Stimulated activated CD4-positive, alpha-beta T cell treated with anti-CD3 and anti-CD28 coated beads, Interleukin-1b, Interleukin-23, amount 100 ng/mL, for 24 hours (primary cell): ENCODE data around the gene CALML3.

Source experiments
- DNase-seq, 4 experiments: peaks; one replicate each; pipeline ENCODE4 v3.0.0-alpha.2; 2020; ENCODE audit warnings: low read depth in 4 of 4, low spot score in 1 of 4

The CALML3 gene

DNA sequence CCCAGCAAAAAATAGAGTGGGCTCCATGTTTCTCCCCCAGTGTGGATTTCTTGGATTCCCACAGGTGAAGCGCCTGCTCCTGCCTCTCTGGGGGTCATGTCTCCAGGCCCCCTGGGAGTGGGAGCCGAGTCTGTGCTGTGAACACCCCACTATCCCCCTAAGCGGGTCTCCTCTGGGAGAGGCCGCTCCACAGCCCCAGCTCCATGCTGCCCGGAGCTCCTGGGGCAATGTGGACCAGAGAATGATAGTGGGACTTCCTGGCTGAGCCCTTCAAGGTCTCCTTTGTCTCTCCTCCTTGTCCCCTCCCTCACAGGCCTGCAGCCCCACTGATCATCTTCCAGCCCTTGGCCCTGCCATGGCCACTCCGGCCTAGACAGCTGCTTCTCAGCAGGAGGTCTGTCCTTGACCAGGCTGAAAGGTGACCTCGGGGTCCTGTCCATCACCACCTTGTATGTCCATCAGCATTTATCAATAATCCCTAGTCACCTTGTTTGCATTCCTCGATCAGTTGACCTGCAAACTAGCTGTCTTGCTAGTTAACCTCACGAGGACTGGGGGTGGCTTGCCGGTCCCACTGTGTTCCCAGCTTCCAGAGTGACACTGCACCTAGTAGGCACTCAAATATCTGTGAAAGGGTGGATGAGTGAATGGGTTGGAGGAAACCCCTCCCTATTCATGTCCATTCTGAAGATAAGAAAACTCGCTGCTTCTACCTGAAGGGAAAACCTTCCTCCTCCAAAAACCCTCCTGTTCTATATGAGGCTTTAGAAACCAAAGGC is 776 bp upstream of the CALML3 start:
- no peak for DNase-seq

DNA sequence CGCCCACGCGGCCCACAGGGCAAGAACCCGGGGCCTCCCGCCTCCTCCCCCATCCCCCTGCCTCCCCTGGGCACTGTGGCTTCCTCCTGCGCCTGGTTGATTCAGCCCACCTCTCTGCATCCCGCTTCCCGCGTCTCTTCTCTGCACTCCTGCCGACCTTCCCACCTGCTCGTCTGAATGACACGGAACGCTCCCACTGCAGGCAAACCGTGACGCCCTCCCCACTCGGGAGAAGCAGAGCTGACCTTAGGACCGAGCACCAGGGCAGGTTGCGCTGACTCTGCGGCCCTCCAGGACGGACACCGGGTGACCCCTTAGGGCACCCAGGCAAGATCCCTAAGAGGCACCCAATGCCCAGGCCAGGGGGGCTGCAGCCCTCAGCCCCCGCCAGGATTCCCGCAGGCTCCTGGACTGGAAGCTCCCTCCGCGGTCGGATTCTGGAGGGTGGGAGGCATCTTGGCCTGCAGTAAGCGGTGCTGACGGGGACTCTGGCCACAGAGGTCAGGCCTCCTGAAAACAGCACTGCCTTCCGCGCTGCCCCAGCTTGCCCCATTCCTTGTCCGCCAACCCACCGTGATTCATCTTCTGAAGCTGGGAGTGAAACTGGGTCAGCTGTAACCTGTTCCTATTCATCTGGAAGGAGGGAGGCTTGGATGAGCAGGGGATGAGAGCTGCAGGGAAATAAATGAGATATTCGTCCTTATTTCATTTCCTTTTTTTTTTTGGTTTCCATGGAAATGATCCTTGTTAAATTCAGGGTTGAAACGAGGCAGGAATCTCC is 990 bp downstream of the CALML3 start:
- DNase-seq, result no peak

DNA sequence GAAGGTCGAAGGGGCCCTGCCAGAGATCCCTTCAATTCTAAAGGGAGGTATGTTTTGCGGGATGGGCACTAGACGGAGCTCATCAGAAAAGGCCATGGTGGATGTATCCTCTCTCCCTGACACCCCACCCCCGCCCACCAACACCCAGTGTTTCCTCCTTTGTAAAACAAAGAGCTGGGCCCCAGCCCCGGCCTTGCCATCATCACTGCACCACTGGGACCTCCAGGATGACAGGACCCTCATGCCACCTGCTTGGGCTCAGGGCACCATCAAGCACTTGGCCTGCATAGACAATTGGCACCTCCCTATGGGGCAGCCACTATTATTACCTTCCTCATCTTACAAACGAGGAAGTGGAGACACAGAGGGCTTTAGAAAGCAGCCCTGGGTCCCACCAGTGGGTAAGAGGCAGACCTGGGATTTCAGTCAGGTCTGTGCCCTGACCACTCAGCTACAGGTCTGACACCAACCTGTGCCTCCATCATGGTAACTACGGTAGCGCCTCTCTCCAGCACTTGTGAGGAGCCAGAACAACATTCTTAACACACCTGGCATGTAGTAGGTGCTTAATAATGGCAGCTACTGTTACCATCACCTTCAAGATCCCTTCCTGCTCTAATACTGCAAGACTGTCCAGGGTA is 2.0 kb downstream of the CALML3 start:
- no peak for DNase-seq

DNA sequence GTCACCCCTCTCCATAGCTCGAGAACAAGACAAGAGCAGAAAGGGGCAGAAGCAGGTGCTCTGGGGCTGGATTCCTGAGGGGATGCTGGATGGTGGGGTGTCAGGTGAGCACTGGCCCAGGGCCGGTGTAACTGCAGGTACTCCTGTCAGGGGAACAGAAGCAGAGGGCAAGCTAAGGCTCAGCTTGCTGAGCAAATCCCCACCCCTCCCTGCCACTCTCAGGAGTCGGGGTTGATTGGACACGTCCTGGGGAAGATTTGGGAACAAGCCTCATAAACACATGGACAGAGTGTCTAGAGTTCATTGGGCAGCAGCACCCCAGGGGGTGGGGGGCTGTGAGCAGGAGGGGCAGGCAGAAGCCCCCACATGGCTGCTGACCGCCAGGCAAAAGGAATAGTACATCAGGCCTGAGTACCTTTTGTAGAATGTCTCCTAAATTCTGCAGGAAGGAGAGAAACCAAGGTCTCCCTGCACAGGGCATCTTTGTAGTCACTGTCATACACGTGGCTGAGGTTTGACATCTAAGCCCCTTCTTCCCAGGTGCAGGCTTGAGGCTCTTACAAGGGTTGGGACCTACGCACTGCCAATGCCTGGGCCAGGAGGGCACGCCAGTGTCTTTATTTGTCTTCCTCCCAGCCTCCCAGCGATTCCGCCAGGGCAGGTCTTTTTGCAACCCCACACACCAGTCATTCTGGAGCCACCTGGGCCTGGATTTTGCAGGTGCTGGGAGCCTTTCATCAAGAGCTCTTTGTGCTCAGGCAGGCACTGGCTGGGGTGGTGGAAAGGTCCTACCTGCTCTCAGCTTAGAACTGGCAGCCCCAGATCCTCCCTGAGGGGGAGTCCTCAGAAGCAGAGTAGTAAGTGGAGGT is 2.8 kb downstream of the CALML3 start:
- DNase-seq, result no peak

DNA sequence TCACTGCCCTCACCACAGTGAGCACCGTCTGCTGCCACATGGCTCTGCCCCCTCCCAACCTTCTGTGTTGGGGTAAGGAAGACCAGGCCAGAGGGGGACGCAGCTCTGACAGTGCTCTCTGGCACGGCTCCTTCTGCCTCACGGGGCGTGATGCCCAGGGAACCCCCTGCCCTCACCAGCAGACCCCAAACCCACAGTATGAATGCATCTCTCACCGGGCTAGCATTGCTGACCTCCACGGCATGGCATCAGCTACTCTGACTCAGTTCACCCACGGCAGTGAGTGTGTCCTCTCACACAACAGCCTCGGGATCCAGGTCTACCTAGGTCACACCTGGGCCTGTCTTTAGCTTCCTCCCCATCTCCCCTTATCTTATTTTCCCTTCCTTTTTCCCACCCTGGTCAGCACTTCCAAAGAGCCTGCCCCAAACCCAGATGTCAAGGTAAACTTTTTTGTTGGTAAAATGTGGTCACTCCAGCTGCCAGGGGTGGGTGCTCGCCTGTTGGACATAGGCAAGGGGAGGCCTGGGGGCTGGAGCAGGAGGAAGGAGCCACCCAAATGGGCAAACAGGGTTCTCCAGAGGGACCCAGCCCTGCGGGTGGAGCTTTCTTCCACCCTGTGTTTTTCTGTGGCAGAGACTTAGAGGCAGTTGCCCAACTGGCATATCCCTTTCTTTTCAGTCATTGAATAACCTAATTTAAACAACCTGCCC is 4.4 kb downstream of the CALML3 start:
- no peak for DNase-seq

DNA sequence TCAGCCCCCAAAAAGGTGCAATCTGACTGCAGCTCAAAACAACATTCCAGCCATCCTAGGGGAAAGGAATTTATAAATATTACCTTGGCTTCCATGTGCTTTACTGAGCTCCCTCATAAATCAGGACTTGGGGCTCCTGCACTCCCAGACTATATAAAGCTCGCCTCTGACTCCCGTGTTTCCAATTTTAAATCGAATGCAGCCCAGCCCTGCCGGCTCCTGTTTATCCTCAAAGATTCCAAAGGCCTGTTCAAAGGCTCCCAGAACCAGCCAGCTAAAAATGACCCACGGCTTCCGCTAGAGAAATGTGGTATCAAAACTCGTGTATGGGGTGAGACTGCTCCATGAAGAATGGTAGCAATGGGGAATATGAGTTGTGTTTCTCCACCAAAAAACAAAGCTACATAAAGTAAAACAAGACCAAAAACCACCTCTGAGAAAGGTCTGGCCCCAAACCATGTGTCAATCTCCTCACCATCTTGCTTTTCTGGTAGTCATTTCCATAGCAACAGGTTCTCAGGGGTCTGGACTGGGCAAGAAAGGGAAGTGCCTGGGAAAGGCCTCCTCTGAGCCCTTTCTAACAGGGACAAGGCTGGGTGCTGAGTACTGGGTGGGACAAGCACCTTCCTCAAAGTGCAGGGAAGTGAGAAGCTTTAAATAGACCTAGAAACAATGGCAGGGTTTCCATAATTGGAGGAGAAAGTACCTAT is 5.1 kb downstream of the CALML3 start:
- DNase-seq, result no peak

DNA sequence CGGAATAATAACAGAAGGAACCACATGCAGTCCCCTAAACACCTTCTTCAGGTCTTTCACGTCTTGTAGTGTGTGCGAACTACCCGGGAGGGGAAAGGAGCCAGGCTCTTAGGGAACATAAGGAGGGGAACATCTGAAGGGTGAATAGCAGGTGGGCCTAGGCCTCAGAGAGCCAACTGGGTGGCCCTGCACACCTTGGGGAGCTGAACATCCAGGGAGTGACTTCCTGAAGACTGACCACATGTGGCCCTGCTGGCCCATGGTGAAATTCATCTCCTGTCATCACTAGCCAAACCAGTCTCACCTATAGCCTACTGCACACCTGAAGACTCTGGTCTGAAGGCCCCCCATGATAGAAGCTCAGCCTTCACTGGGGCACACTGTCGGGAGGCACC is 5.6 kb downstream of the CALML3 start:
- DNase-seq, result no peak

DNA sequence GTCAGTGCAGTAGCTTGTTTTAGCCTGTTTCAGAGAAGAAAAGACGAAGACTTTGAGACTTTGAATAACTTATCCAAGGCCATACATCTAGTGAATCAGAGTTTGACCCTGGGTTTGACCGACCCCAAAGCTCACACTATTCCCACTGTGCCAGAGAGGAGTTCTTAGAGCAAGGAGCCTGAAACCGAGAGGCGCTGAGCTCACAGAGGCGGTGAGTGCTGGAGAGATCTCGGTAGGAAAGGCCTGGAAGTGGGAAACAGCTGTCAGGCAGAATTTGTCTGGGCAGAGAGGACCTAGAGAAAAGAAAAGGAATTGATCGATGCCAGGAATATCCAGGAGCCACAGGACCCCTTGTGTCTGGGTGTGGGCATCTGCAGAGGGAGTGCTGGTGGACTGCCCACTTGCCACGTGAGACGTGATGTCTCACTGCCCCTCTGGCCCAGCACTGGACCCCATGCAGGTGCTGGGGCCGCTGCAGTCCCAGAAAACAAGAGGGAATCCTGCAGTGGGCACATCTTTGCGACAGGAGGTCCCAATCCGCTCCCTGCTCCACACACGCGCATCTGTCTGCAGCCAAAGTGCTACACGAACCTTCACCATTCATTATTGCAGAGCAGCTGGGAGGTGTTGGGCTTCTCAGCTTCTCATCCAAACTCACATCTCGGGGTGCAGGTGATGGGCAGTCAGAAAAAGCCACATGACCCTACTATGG is 6.2 kb downstream of the CALML3 start:
- no peak for DNase-seq

DNA sequence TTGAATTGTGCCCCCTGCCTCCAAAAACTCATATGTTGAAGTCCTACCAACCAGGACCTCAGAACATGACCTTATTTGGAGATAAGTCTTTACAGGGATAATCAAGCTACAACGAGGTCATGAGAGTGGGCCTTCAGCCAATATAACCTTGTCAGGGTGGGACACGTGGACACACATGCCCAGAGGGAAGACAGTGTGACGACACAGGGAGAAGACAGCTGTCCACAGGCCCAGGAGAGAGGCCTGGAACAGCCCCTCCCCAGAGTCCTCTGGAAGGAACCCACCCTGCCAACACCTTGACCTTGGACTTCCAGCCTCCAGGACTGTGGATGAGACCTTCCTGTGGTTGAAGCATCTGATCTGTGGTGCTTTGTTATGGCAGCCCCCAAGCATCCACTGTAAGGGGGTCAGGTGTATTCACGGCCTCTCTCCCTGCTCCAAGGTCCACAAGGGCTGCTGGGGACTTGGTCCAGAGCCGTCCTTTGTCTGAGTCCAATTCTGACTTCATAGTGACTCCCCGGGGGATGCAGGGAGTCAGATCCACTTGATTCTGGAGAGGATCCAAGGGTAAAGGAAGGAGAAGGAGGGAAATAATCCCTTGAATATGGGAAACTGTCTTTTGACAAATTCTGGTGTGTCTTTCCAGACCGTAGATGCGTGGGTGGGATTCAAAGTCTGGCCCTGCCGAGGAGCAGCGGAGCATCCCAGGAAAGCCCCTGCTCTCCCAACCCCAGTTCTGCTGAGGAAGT is 7.0 kb downstream of the CALML3 start:
- no peak for DNase-seq

DNA sequence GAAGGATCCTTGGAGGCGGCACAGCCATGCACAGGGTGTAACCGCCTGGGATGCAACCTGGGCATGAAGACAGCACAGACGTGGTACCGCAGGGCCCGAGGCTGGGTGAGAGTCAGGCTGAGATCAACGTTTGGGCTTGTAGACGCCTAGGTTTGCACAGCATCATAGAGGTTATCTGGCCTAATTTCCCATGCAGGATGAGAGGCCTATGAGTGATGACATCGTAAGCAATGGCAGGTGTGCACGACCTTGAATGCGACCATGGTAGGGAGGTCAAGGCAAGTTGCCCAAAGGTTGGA is 7.5 kb downstream of the CALML3 start:
- no peak for DNase-seq

DNA sequence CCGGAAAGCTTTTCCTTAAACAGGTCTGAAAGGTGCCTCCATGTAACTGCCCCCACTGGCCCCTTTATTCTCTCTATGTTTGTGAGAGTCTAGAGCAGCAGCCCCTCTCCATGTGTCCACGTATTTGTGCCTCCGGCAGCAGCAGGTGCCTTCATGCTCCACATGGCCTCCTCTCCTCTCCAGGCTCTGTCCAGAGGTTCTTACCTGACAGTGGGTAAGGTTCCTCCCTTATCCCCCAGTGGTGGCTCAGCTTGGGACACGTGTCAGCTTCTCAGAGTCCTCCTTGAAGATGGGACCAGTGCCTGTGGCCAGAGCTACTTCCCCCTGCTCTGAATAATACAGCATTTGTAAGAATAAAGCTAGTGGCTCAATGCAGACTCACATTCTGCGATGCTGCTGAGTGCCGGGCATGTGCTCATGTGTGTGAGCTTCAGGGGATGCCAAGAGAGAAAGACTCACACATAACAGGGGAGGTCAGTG is 7.9 kb downstream of the CALML3 start:
- DNase-seq, result no peak

DNA sequence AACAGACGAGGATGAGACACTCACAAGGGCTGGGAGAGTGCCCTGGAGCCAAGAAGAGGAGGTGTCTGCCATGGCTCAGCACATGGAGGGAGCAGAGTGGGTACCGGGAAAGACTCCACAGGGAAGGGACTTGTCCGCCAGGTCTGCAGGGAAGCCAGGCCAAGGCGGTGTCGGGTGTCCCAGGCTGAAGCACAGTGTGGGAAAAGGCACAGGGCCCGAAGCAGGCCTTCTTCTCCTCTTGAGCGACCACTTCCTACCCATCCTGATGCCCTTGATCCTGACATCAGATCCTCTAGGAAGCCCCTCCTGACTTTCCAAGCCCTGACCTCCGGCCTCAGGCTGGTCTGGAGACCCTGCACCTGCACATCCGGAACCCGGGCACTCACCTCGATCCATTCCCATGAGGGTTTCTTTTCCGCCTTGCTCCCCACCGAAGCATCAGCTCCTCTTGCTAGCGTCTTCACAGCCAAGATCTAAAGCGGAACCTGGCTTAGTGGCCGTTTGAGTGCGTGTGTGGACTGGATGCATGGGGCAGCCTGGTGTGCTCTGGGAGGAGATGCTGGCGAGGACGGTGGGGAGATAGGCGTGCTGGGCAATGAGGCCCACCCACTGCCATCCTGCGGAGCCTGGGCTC is 8.5 kb downstream of the CALML3 start:
- DNase-seq, result no peak

DNA sequence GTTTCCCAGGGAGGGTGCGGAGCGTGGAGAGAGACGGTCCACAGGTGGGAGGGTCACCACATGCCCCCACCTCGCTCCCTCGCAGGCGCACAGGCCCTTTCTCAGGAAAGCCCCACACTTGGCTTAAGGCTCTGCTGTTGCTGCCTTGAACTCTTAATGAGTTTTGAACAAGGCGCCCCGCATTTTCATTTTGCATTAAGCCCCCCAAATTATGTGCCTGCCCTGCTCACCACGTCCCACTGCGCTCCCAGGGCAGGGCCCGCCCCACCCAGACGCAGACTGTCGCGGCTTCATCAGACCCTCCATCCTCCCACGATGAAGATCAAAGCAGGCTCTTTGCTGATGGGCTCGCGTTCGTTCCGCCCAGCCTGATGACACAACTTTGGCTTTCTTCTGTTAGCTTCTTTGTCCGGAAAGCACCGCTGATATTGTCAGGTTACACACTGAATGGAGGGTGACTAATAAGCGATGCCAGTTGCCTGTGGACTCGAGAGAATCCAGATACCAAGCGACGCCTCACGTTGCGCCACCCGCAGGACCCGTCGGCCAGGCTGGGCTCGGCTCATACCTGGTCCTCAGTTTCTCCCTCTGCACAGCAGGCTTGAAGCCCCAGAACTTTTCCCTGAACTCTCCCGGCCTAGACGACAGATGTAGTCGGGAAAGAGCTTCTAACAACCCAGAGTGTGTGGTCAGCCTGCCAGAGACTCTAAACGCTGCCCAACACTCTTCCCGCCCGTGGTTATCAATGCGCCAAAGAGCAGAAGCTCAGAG is 9.5 kb downstream of the CALML3 start:
- DNase-seq, result no peak

DNA sequence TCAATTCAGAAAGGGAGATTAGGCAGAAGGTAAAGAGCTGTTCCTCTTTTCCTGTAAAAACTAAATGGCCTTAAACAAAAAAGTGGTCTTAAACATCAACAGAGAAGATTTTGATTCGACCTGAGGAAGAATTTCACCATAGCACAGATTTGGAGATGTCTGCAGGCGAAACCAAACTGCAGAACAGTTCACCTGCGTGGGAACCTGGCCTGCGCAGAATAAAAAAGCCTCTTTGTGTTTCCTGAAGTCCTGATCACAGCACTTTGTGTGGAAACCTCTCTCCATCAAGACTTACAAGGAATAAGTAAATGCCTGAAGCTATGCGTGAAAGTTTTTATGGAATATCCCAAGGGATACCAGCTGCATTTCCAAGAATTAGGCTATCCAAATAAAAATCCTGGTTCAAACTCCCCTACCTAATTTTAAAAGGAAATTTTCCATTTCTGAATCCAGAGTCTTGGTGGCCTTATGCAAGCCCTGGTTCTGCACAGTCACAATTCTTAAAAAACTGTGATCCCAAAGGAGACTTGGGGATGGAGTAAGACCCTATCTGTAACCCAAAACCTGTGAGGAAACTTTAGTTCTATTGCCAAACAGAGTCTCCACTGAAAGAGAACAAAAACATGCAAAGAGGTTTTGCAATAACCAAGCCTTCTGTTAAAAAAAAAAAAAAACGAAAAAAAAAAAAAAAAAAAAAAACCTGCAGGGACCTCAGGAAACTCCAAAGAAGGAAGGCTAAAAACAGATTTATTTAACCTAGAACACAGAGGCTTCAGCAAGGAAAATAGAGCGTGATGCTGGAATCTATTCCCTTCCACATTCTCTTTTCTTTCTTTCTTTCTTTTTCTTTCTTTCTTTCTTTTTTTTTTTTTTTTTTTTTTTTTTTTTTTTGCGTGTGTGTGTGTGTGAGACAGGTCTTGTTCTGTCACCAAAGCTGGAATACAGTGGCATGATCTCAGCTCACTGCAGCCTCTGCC is 10.4 kb downstream of the CALML3 start:
- no peak for DNase-seq

DNA sequence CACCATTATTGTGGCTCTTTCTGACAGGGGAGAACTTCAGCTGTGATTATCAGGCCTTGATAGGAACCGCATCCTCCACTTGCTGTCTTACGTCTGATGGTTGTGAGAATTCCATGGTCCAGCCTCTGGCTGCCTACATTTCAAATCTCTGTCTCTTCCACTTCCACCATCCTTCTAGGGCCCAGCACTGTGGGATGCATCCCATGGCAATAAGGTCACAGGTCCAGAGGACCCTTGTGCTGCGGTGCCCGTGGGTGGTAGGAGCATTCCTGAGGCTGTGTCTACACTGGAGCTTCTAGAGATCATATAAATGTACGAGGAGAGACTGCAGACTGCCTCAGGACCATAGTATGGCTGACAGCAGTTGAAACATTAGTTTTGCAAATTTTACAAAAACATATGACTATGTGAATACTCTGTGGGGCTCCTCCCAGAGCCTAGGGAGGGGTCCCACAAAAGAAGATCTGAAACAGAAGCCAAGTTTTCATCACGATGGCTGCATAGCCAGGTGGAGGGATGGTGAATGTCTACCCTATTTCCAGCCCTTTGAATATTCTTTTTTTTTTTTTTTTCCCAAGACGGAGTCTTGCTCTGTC is 11.8 kb downstream of the CALML3 start:
- DNase-seq, result no peak

DNA sequence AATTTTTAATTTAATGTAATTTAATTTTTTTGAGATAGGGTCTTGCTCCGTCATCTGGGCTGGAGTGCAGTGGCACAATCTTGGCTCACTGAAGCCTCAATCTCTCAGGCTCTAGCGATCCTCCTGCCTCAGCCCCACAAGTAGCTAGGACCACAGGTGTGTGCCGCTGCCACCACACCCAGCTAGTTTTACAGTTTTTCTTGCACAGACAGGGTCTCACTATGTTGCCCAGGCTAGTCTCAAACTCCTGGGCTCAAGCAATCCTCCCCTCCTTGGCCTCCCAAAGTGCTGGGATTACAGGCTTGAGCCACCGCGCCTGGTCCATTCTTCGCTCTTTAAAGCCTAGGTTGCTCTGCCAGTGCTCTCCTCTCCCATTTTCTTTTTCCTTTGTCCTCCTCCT is 12.9 kb downstream of the CALML3 start:
- DNase-seq, result no peak
